Thymus (tissue), 11 donors: Measurements from ENCODE around the gene PSG1. TPM values are rescaled to one million over a fixed set of nuclear protein-coding genes. Genes with fewer than 3 reads are reported as not detected.
"Not testable (repeated sequence)": the region's sequence is repeated elsewhere in the genome, so short reads cannot be mapped to it uniquely, and the experiment has no call there.

Experiments
- DNase-seq, 9 donors: peaks; one replicate each; pipeline ENCODE4 v3.0.0-alpha.2; 2013; ENCODE audit warnings: low spot score in 9 of 9, low read depth in 6 of 9, missing footprints in 1 of 9
- H3K27ac ChIP-seq, 2 donors: one replicate each; pipeline ENCODE4 v1.5.1; 2013; ENCODE audit warnings: control low read depth in 1 of 2, low read depth in 1 of 2, low read length in 1 of 2, mild to moderate bottlenecking in 1 of 2, moderate library complexity in 1 of 2
- H3K27me3 ChIP-seq, 2 donors: one replicate each; pipeline ENCODE4 v1.5.1; 2013; ENCODE audit warnings: low read length in 1 of 2; ENCODE audit not compliant: control insufficient read depth in 2 of 2, insufficient read depth in 1 of 2
- H3K36me3 ChIP-seq, 2 donors: one replicate each; pipeline ENCODE4 v1.5.1; 2013; ENCODE audit warnings: low read length in 1 of 2, mild to moderate bottlenecking in 1 of 2, moderate library complexity in 1 of 2; ENCODE audit not compliant: control insufficient read depth in 2 of 2, insufficient read depth in 2 of 2
- H3K4me1 ChIP-seq, 2 donors: one replicate each; pipeline ENCODE4 v1.5.1; 2013; ENCODE audit warnings: low read length in 2 of 2; ENCODE audit not compliant: control insufficient read depth in 2 of 2, insufficient read depth in 2 of 2
- H3K4me3 ChIP-seq, 2 donors: one replicate each; pipeline ENCODE4 v1.5.1; 2013; ENCODE audit warnings: low read length in 2 of 2, control low read depth in 1 of 2, mild to moderate bottlenecking in 1 of 2
- H3K9me3 ChIP-seq, 2 donors: one replicate each; pipeline ENCODE4 v1.5.1; 2013; ENCODE audit warnings: low read length in 1 of 2, mild to moderate bottlenecking in 1 of 2; ENCODE audit not compliant: control insufficient read depth in 2 of 2, insufficient read depth in 1 of 2
- WGBS: extraction: QIAGEN DNeasy Blood & Tissue Kit; methylation state at CpG from one replicate; pipeline ENCODE4 v1.1.7; 2013; 5-methylcytosine and 5-hydroxymethylcytosine counted together
- polyA plus RNA-seq: library from polyadenylated mRNA; stranded (reverse); fragments of 200-250 nt; gene quantifications from one replicate; pipeline ENCODE4 v1.2.3, GENCODE V29; 2013
- total RNA-seq: library from RNA; stranded (reverse); fragments of 120-200 nt; gene quantifications from one replicate; pipeline ENCODE4 v1.2.4, GENCODE V29; 2013
- donor health status: healthy.

The PSG1 gene
- total and polyA plus RNA-seq, 2 donors: 0.05 to 0.09 TPM

DNA sequence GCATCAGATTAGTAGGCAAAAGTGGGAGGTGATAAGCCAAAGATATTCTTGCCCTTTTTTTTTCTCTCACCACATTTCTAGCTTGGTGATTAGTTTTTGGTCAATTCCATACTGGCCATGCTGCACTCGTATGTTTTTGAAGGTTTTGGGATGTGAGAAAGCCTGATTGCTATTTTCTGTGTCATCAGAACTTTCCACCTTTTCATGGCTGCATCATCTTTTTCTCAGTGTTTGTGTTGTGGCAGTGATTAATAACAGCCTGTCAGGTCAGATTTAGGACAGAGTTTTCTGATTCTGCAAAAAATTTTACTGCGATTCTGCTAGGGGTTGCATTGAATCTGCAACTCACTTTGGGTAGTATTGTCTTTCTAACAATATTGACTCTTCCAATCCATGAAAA lies 32.9 kb downstream of the PSG1 start:
- Histone ChIP-seq H3K4me3 (no peak overlapping the region), H3K27ac (no peak overlapping the region), H3K9me3 (no peaks in the 10 kb centered on the region), H3K4me1 (no peaks in the 10 kb centered on the region), H3K36me3 (no peaks in the 10 kb centered on the region), H3K27me3 (no peaks in the 10 kb centered on the region)
- 83% methylated on average over 2 of the region's 2 CpGs for WGBS
- DNase-seq: no peak

DNA sequence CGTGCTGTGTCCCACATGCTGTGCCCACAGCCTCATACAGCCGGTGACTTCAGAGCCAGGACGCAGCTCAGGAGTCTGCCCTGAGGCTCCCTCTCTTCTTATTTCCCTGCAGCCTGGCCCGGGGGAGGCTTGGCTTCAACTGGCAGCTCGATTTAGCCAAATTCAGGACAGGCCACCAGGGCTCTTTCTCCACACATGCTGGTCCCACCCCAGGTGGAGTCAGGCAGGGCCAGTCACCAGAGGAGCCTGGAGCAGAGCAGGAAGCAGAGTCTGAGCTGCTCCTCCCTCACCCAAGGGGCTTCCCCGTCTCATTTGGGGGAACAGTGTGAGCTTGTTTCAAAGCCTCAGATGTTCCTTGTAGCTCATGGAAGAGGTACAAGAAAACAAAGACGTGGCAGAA lies 35.9 kb downstream of the PSG1 start:
- 67% methylated on average over 7 of the region's 7 CpGs for WGBS
- H3K27me3 ChIP-seq, H3K4me3 ChIP-seq, H3K9me3 ChIP-seq, DNase-seq, H3K36me3 ChIP-seq, H3K4me1 ChIP-seq, H3K27ac ChIP-seq: not testable (repeated sequence)

DNA sequence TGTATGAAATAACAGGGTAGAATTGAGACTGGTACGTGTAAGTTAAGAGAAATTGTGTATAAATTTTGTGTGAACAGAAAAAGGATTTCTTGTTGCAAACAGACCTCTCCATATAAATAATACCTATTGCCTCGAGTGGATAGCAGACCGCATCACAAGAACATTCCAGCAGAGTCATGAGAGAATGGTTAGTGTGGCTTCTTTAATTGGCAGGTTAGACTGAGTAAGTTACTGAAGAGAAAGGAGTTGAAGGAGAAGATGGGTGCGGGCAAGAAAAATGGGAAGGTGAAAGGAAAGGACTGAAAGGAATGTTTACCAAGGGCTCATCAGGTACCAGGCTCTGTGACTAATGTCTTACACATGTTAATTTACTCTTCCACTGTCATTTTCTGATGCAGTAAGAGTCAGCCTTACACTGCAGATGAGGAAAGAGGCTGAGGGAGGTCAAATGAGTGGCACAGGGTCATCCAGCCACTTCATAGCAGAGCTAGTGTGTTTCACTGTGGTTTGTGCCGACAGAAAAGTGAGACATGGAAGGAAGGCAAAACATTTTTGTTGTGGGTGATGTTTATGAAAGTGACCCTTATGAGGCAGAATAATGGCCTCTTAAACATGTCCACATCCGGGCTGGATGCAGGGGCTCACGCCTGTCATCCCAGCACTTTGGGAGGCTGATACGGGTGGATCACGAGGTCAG lies 46.6 kb downstream of the PSG1 start:
- not testable (repeated sequence) for H3K27ac ChIP-seq, DNase-seq, H3K4me1 ChIP-seq, H3K36me3 ChIP-seq, H3K27me3 ChIP-seq, H3K9me3 ChIP-seq, H3K4me3 ChIP-seq
- WGBS: 87% methylated on average over 9 of the region's 9 CpGs

DNA sequence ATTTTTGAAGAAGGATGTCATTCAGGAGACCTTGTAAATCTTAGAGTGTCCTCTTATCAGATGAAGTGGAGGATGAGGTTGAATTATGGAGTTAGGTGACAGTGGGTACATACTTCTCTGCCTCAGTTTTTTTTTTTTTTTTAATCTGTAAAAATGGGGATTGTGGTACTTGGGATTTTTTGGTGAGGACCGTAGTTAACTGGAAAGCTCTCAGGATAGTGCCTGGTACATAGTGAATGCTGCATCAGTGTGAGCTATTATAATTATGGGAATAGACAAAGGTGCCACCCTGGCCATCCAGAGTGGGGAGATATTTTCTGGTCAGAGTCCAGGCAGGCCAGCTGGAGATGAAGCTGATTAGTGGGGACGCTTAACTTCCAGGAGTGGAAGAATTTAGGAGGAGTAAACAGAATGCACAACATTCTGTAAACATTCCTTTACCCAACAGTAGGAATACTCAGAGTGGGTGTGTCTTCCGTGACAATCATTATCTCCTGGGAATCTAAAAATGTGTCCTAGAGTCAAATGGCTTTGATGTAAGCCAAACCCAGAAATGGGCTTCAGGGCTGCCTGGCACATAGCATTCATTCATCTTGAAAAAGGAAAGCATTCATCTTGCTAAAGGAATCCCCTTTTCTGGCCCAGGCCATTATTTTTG lies 47.4 kb downstream of the PSG1 start:
- not testable (repeated sequence) for DNase-seq, H3K4me1 ChIP-seq, H3K27ac ChIP-seq, H3K9me3 ChIP-seq, H3K36me3 ChIP-seq, H3K4me3 ChIP-seq, H3K27me3 ChIP-seq
- 69% methylated on average over 3 of the region's 3 CpGs for WGBS

GRCh38 chr19:42831221-42832019 lies 48.1 kb downstream of the PSG1 start:
- H3K4me3 ChIP-seq: no peak overlapping the region
- WGBS: 81% methylated on average over 1 of the region's 1 CpG
- H3K36me3 ChIP-seq: no peaks in the 10 kb centered on the region
- H3K9me3 ChIP-seq: no peaks in the 10 kb centered on the region
- DNase-seq: no peak
- H3K27ac ChIP-seq: no peak overlapping the region
- H3K4me1 ChIP-seq: no peaks in the 10 kb centered on the region
- no peaks in the 10 kb centered on the region for H3K27me3 ChIP-seq

- not testable (repeated sequence) for H3K4me1 ChIP-seq, H3K27me3 ChIP-seq, DNase-seq, H3K9me3 ChIP-seq, H3K36me3 ChIP-seq, H3K27ac ChIP-seq, H3K4me3 ChIP-seq
- WGBS: 95% methylated on average over 9 of the region's 9 CpGs
Observed at GRCh38 chr19:42821306-42821977, 58.1 kb downstream of the PSG1 start.

- not testable (repeated sequence) for DNase-seq, H3K4me3 ChIP-seq, H3K36me3 ChIP-seq, H3K9me3 ChIP-seq, H3K27ac ChIP-seq, H3K4me1 ChIP-seq, H3K27me3 ChIP-seq
- WGBS: 90% methylated on average over 5 of the region's 5 CpGs
Observed at GRCh38 chr19:42819960-42820650, 59.4 kb downstream of the PSG1 start.

DNA sequence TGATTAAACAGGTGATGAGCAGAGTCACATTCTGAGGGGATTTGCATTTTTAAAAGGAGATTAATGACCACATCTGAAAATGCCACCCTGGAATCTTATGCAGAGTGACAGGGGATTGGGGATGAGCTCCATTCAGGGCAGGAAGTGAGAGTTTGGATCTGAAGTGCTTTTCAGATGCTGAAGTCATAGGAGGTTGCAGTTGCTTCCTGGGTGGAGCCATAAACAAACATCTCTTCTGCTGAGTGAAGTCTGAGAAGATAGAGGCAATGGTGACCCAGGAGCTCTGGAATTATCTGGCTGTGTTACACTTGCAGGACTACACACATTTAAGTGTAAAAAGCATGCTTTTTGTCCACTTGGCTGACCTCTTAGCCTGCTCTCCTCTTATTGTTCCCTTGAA lies 62.6 kb downstream of the PSG1 start:
- Histone ChIP-seq H3K4me1 (no peaks in the 10 kb centered on the region), H3K9me3 (no peaks in the 10 kb centered on the region), H3K36me3 (no peaks in the 10 kb centered on the region), H3K4me3 (no peak overlapping the region), H3K27ac (no peak overlapping the region), H3K27me3 (no peaks in the 10 kb centered on the region)
- no peak for DNase-seq
